Islet precursor cell (in vitro differentiated cells): ENCODE measurements around the gene CHST11.

Source experiments
- DNase-seq: peaks from one replicate; pipeline ENCODE4 v3.0.0-alpha.2; 2018

CHST11 gene

GRCh38 chr12:104635607-104636343 lies 179.0 kb downstream of the CHST11 start:
- no peak for DNase-seq

GRCh38 chr12:104636496-104636895 lies 179.7 kb downstream of the CHST11 start:
- DNase-seq = no peak

- DNase-seq = no peak
Measured at GRCh38 chr12:104637604-104638003, 180.9 kb downstream of the CHST11 start.

DNA sequence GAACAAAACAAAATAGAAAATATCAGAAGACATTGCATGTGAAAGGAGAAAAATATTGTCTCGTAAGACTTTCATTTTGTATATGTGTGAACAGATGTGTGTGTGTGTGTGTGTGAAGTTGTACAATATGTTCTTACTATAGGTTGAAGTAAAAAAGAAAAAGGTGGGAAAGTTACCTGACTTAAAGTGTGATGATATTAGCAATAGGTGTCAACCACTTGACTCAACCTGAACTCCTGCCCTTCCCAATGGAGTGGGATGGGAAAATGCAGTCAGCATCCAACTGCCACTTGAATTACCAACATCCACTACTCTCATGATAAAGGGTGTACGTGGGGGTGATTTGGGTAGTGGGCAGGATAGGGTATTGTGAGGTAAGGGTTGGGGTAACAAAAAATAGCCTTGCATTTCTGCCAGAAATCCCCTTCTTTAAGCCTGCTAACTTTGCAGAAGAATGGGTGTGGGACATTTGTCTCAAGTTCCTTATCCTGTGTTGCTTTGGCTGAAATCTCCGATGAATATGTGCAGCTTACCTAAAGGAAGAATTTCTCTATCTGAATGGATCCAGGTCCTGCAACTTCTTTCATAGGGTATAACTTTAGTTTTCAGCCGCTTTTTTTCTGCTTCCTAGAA lies 181.6 kb downstream of the CHST11 start:
- DNase-seq = no peak

- DNase-seq = no peak
Measured at GRCh38 chr12:104638851-104639240, 182.1 kb downstream of the CHST11 start.

GRCh38 chr12:104640956-104641355 lies 184.2 kb downstream of the CHST11 start:
- no peak for DNase-seq

- no peak for DNase-seq
Measured at GRCh38 chr12:104641862-104642261, 185.1 kb downstream of the CHST11 start.

GRCh38 chr12:104643093-104643818 lies 186.5 kb downstream of the CHST11 start:
- DNase-seq = no peak

- no peak for DNase-seq
Measured at GRCh38 chr12:104643819-104644669, 187.3 kb downstream of the CHST11 start.

DNA sequence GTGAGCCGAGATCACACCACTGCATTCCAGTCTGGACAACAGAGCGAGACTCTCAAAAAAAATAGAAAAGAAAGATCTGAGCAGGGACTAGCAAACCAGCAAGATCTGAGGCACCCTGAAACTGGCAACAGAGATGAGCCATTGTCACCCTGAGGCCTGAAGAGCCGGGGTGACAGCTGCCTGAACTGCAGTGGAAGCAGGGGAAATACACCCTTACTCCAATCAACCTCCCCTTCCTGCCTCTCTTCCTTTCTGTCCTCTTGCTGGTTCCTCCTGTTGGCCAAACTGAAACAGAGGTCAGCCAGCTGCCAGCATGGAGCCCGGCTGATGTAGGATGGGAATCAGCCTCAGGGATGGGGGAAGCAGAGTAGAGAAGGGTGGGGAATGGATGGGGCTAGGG lies 192.0 kb downstream of the CHST11 start:
- DNase-seq = no peak

- DNase-seq = no peak
Measured at GRCh38 chr12:104649217-104649824, 192.6 kb downstream of the CHST11 start.

DNA sequence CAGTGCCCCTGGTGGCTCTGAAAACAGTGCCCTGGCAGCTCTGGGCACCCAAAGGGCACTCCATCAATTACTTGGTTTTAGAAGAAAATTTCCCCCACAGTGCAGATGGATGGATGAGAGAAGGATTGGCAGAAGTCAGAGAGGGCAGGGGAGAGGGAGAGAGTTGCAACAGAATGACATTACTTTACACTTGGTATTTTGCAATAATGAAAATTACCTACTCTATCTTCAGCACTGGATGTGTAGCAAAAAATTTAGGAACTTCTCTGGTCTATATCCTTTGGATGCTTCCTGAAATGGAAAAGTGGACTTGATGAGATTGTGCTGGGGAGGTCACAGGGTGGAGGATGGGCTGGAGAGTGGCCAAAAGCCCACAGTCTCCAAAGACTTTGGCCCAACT lies 193.2 kb downstream of the CHST11 start:
- DNase-seq = no peak

DNA sequence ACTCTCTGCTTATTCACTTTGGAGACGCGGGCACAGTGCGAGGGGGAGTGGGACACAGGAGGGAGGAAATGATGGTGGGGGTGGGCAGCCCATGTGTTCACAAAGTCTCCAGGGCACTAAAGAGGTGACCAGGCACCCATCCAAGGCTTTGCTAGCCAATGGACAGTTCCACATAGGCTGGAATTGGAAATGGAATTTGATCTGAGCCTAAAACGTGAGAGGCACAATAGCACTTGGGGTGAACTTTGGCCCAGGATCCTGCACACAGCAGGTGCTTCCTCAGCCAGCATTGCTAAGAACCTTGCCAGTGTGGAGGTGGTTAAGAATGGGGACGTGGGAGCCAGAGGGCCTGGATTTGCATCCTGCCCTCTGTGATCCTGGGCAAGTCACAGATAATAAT lies 193.8 kb downstream of the CHST11 start:
- no peak for DNase-seq

DNA sequence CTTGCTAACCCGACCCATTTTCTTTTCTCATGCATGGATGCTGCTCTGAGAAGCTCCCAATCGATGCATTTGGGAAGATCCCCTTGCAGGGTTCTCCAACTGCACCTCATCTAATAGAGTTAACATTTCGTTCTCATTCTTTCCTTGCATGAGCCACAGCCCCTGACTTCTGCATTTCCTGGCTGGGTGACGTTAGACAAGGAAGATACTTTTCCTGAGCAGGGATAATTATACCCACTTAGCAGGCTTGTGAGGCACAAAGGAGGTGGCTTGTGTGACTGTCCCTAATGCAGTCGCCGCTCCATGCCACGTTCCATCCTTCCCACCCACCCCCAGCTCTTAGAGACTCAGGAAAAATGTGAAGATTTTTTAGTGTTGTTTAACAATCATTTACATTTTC lies 195.1 kb downstream of the CHST11 start:
- peak; percentile 70 for DNase-seq

DNA sequence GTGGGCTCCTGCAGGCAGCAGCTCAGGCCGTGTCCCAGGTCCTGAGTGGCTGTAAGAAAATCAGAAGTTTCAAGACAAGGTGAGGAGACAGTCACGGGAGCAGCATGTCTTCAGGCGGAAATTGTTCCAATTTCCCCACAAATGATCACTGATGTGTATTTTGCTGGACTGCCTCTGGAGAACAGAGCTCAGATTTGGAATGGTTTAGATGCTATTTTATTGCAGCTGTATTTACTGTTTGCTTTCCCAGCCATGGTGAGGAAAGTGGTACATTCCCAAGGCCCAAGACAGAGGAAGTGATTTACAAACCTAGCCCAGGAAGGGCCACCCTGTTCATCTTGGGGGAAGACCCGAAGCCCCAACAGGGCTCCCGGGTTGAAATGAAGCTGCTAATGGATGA lies 195.6 kb downstream of the CHST11 start:
- no peak for DNase-seq

DNA sequence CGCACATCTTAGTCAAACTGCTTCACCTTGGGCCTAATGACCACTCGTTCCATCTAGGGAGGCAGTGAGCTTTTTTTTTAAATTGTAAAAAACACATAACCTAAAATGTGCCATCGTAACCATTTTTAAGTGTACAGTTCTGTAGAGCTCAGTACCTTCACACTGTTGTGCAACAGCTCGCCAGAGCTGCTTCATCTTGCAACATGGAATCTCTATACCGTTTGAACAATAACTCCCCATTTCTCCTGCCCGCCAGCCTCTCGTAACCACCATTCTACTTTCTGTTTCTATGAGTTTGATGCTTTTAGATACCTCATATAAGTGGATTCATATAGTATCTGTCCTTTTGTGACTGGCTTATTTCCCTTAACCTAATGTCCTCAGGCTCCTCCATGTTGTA lies 196.2 kb downstream of the CHST11 start:
- no peak for DNase-seq

DNA sequence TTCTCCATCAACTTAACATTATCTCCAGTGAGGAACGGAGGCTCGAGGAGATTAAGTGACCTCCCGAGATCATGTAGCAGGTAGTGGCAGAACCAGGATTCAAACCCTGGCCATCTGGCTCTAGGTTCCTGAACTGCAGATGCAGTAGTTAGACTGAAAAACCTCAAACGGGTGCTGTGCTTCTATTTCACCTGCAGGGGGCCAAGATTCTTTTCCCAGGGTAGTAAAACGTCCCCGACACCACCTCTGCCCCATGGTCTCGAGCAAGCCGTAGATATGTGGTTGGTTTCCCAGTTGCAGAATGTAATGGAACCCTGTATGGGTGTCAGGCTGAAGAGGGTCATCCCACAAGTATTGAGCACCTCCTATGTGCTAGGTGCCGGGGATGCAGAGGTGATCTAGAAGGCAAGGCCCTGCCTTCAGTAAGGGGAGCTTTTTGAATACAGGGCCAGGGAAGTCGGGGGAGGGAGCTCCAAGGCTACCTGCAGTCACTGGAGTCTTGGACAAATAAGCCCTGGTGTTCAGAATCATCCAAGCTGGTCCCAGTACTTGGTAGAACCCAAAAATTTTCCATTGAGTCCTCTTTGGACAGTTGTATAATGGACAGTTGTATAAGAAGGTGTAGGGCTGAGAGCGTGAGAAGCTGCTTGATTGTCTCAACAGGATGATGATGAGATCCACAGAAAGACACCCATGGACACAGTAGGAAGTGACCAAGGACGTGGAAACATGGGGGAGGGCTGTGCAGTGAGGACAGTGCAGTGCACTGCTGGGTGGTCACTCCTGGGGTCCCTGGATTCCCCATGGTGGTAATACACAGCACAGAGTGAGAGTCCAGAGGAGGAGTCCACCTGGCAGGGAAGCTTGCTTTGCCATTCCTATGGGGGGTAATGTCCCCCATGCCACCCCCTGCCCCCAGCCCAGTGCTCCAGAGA lies 197.2 kb downstream of the CHST11 start:
- no peak for DNase-seq

GRCh38 chr12:104654665-104655609 lies 198.2 kb downstream of the CHST11 start:
- DNase-seq = no peak

DNA sequence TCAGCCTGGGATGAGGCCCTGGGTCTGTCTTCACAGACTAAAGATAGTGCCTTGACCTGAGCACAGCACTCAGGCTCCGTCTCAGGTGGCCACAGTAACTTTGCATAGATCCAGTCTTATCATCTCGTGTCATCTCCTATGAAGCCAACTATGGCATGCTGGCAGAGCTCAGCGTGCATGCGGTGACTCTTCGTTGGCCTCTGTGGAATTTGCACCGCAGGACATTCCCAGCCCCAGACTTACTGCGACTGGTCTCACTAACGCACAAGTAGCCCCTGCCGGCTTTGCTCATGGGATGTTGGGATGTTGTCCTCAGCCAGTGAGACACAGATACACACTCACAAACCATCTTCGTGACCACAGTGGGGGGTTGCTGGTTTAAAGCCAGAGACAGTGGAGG lies 199.6 kb downstream of the CHST11 start:
- peak; percentile 83 for DNase-seq

GRCh38 chr12:104656921-104657320 lies 200.2 kb downstream of the CHST11 start:
- no peak for DNase-seq
